Neural cell (in vitro differentiated cells): ENCODE measurements around the gene LCT. TPM values are rescaled to one million over a fixed set of nuclear protein-coding genes. Genes with fewer than 3 reads are reported as not detected.

Source experiments
- H2AFZ ChIP-seq: fragments of 200-600, 300-800 bp; sonication (generic), shearing (Covaris generic); 2 replicates; pipeline ENCODE4 v1.6.0; 2014; ENCODE audit warnings: low read depth, mild to moderate bottlenecking, antibody characterized with exemption, low read length, moderate library complexity
- H3F3A ChIP-seq: fragments of 200-600 bp; shearing (Covaris generic); 2 replicates; pipeline ENCODE4 v1.6.1; 2016; ENCODE audit warnings: mild to moderate bottlenecking, moderate library complexity, mixed read lengths, antibody characterized with exemption, low read length; ENCODE audit not compliant: insufficient read depth, poor library complexity, severe bottlenecking
- H3K27ac ChIP-seq: fragments of 200-600, 300-800 bp; sonication (generic), shearing (Covaris generic); 2 replicates; pipeline ENCODE4 v1.5.1; 2014; ENCODE audit warnings: mild to moderate bottlenecking, low read length, moderate library complexity
- H3K27me3 ChIP-seq: fragments of 300-800, 200-600 bp; sonication (generic), shearing (Covaris generic); 2 replicates; pipeline ENCODE4 v1.6.0; 2014; ENCODE audit warnings: mild to moderate bottlenecking, low read depth, low read length, moderate library complexity; ENCODE audit not compliant: insufficient read depth
- H3K36me3 ChIP-seq: fragments of 300-800, 200-600 bp; sonication (generic), shearing (Covaris generic); 2 replicates; pipeline ENCODE4 v1.5.1; 2014; ENCODE audit warnings: mild to moderate bottlenecking, antibody characterized with exemption, low read length, moderate library complexity; ENCODE audit not compliant: insufficient read depth
- H3K4me2 ChIP-seq: fragments of 300-800, 200-600 bp; sonication (generic), shearing (Covaris generic); 2 replicates; pipeline ENCODE4 v1.6.0; 2014; ENCODE audit warnings: mild to moderate bottlenecking, low read length
- H3K4me3 ChIP-seq: fragments of 300-800, 200-600 bp; sonication (generic), shearing (Covaris generic); 2 replicates; pipeline ENCODE4 v1.5.1; 2014; ENCODE audit warnings: mild to moderate bottlenecking, low read length, moderate library complexity
- H3K79me2 ChIP-seq: fragments of 200-600 bp; shearing (Covaris generic); replicated peaks from 2 replicates; pipeline ENCODE4 v1.6.0; 2014; ENCODE audit warnings: mild to moderate bottlenecking, low read length, moderate library complexity; ENCODE audit not compliant: insufficient read depth
- H3K9ac ChIP-seq: fragments of 300-800, 200-600 bp; sonication (generic), shearing (Covaris generic); 2 replicates; pipeline ENCODE4 v1.6.1; 2016; ENCODE audit warnings: mild to moderate bottlenecking, low read length, mixed read lengths
- H3K9me2 ChIP-seq: fragments of 200-600 bp; shearing (Covaris generic); 2 replicates; pipeline ENCODE4 v1.6.1; 2016; ENCODE audit warnings: mild to moderate bottlenecking, low read length, mixed read lengths; ENCODE audit not compliant: insufficient read depth
- H3K9me3 ChIP-seq: fragments of 200-600, 300-800 bp; sonication (generic), shearing (Covaris generic); 2 replicates; pipeline ENCODE4 v1.6.1; 2016; ENCODE audit warnings: mild to moderate bottlenecking, mixed run types, low read length, moderate library complexity, mixed read lengths
- H4K20me1 ChIP-seq: fragments of 200-600 bp; shearing (Covaris generic); 2 replicates; pipeline ENCODE4 v1.6.1; 2016; ENCODE audit warnings: mild to moderate bottlenecking, mixed run types; ENCODE audit not compliant: insufficient read depth
- EP300 ChIP-seq: fragments of 450-650 bp; conservative IDR thresholded peaks from 2 replicates; pipeline ENCODE4 v1.6.1; 2014; ENCODE audit warnings: antibody characterized with exemption, mild to moderate bottlenecking, moderate library complexity; ENCODE audit not compliant: poor library complexity, severe bottlenecking
- EZH2 ChIP-seq: fragments of 200-600, 300-800 bp; shearing (Covaris generic), sonication (generic); IDR thresholded peaks from 2 replicates; pipeline ENCODE4 v1.6.1; 2014; ENCODE audit warnings: antibody characterized with exemption, low read length, borderline replicate concordance, mild to moderate bottlenecking; ENCODE audit not compliant: insufficient read depth, poor library complexity, severe bottlenecking
- MXI1 ChIP-seq: fragments of 450-650 bp; conservative IDR thresholded peaks from 2 replicates; pipeline ENCODE4 v1.6.1; 2014; ENCODE audit warnings: antibody characterized with exemption, mild to moderate bottlenecking; ENCODE audit not compliant: poor library complexity, severe bottlenecking
- POLR2AphosphoS5 ChIP-seq: IDR thresholded peaks from 2 replicates; pipeline ENCODE4 v1.6.1; 2012
- RAD21 ChIP-seq: fragments of 450-650 bp; conservative IDR thresholded peaks from 2 replicates; pipeline ENCODE4 v1.6.1; 2014; ENCODE audit warnings: antibody characterized with exemption, mild to moderate bottlenecking, moderate library complexity
- SMC3 ChIP-seq: fragments of 450-650 bp; conservative IDR thresholded peaks from 2 replicates; pipeline ENCODE4 v1.6.1; 2014; ENCODE audit warnings: antibody characterized with exemption, mild to moderate bottlenecking, moderate library complexity; ENCODE audit not compliant: poor library complexity
- TAF1 ChIP-seq: IDR thresholded peaks from 2 replicates; pipeline ENCODE4 v1.6.1; 2012; ENCODE audit warnings: low read depth
- polyA minus RNA-seq: library from RNA; depleted of rRNA, polyadenylated mRNA; stranded (reverse); fragments of >200 nt; gene quantifications from 2 replicates; pipeline ENCODE4 v1.2.3, GENCODE V29; 2014
- polyA plus RNA-seq: library from polyadenylated mRNA; depleted of rRNA; stranded (reverse); fragments of >200 nt; gene quantifications from 2 replicates; pipeline ENCODE4 v1.2.3, GENCODE V29; 2014
- TF ChIP-seq, protein P1 (sequence below): fragments of 450-650 bp; IDR thresholded peaks from 2 replicates; pipeline ENCODE4 v1.5.1; 2014; ENCODE audit warnings: antibody characterized with exemption, mild to moderate bottlenecking, moderate library complexity; ENCODE audit not compliant: poor library complexity, severe bottlenecking
- TF ChIP-seq, protein P2 (sequence below): IDR thresholded peaks from 2 replicates; pipeline ENCODE4 v1.6.1; 2012; ENCODE audit warnings: borderline replicate concordance

LCT gene
- polyA plus RNA-seq: not detected in 2 replicates
- 0.24 TPM in 1 of 2 replicates, not detected in the other for polyA minus RNA-seq

DNA sequence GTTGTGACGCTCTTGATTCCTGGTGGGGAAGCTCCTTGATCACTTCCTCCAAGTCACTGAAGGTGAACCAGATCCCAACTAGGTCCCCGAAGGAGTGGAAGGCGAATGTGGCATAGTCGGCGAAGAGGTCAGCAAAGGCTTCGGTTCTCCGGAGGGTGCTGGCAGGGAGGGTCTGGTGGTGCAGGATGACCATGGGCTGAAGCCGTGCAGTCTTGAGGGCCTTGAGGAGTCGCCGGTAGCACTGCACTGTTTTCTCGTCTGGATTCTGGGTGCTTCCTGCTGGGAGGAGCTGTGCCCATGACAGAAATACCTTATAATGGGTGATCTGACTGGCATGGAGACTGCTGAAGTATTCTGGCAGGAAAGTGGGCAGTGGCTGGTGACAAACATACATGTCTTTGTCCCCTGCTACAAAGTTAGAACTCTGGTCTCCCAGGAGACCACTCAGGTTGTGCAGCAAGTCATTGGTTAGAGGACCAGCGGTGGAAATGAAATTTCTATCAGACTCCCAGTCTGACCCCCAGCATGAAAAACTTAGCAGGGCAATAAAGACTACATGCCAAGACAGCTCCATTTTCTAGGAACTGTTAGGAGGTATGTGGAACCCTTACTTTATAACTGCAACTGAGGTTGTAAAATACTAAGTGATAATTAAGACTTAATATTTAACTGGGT lies at the start of gene LCT:
LCT (minus strand) TSS at position 589 of the 675 bp plus-strand sequence; CDS start at position 574, 15 bp downstream.
- no peaks in the 10 kb centered on the region for H3K9me3 ChIP-seq
- no peak within 1 kb of the TSS for H2AFZ ChIP-seq
- TF ChIP-seq, protein P1, sequence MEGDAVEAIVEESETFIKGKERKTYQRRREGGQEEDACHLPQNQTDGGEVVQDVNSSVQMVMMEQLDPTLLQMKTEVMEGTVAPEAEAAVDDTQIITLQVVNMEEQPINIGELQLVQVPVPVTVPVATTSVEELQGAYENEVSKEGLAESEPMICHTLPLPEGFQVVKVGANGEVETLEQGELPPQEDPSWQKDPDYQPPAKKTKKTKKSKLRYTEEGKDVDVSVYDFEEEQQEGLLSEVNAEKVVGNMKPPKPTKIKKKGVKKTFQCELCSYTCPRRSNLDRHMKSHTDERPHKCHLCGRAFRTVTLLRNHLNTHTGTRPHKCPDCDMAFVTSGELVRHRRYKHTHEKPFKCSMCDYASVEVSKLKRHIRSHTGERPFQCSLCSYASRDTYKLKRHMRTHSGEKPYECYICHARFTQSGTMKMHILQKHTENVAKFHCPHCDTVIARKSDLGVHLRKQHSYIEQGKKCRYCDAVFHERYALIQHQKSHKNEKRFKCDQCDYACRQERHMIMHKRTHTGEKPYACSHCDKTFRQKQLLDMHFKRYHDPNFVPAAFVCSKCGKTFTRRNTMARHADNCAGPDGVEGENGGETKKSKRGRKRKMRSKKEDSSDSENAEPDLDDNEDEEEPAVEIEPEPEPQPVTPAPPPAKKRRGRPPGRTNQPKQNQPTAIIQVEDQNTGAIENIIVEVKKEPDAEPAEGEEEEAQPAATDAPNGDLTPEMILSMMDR: no peak
- TF ChIP-seq POLR2AphosphoS5 (no peak), MXI1 (no peak), RAD21 (no peak), EP300 (no peak), EZH2 (no peak), TAF1 (no peak), SMC3 (no peak)
- TF ChIP-seq, protein P2, sequence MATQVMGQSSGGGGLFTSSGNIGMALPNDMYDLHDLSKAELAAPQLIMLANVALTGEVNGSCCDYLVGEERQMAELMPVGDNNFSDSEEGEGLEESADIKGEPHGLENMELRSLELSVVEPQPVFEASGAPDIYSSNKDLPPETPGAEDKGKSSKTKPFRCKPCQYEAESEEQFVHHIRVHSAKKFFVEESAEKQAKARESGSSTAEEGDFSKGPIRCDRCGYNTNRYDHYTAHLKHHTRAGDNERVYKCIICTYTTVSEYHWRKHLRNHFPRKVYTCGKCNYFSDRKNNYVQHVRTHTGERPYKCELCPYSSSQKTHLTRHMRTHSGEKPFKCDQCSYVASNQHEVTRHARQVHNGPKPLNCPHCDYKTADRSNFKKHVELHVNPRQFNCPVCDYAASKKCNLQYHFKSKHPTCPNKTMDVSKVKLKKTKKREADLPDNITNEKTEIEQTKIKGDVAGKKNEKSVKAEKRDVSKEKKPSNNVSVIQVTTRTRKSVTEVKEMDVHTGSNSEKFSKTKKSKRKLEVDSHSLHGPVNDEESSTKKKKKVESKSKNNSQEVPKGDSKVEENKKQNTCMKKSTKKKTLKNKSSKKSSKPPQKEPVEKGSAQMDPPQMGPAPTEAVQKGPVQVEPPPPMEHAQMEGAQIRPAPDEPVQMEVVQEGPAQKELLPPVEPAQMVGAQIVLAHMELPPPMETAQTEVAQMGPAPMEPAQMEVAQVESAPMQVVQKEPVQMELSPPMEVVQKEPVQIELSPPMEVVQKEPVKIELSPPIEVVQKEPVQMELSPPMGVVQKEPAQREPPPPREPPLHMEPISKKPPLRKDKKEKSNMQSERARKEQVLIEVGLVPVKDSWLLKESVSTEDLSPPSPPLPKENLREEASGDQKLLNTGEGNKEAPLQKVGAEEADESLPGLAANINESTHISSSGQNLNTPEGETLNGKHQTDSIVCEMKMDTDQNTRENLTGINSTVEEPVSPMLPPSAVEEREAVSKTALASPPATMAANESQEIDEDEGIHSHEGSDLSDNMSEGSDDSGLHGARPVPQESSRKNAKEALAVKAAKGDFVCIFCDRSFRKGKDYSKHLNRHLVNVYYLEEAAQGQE: no peak

GRCh38 chr2:135885709-135886108 lies 48.7 kb upstream of the LCT start:
- Histone ChIP-seq H3K9me2 (no peaks in the 10 kb centered on the region), H3K79me2 (no peaks in the 10 kb centered on the region)
- no peak for TF ChIP-seq TAF1
- no peak for TF ChIP-seq SMC3
- no peak for TF ChIP-seq MXI1
- no peak for TF ChIP-seq POLR2AphosphoS5
- no peak for TF ChIP-seq EP300
- no peak for TF ChIP-seq EZH2

More for the DNA sequence above, at the start of gene LCT:
- no peaks in the 10 kb centered on the region for H3K36me3 ChIP-seq
- H3K9me2 ChIP-seq: no peaks in the 10 kb centered on the region
- H3K27ac ChIP-seq: no peak within 1 kb of the TSS
- no peak within 1 kb of the TSS for H3K9ac ChIP-seq
- H3K4me3 ChIP-seq: no peak within 1 kb of the TSS
- H3K4me2 ChIP-seq: no peak within 1 kb of the TSS
- H3K79me2 ChIP-seq: no peaks in the 10 kb centered on the region
- no peaks in the 10 kb centered on the region for H3K27me3 ChIP-seq
- no peaks in the 10 kb centered on the region for H3F3A ChIP-seq
- no peaks in the 10 kb centered on the region for H4K20me1 ChIP-seq

More at GRCh38 chr2:135885709-135886108, 48.7 kb upstream of the LCT start:
- Histone ChIP-seq H3K27me3 (no peaks in the 10 kb centered on the region), H3K36me3 (no peaks in the 10 kb centered on the region), H3K27ac (no peak overlapping the region), H3K9me3 (no peaks in the 10 kb centered on the region), H2AFZ (no peak overlapping the region), H3K4me3 (no peak overlapping the region), H3F3A (no peaks in the 10 kb centered on the region), H3K9ac (no peak overlapping the region), H4K20me1 (no peaks in the 10 kb centered on the region), H3K4me2 (no peak overlapping the region)
